ENCODE measurements around the gene FEV. TPM values are rescaled to one million over a fixed set of nuclear protein-coding genes. Genes with fewer than 3 reads are reported as not detected.

The FEV gene
- total and polyA plus RNA-seq, 2 donors (not counting 3 experiments of a cell fraction or from before 2014, with no cell fraction given), result not detected

DNA sequence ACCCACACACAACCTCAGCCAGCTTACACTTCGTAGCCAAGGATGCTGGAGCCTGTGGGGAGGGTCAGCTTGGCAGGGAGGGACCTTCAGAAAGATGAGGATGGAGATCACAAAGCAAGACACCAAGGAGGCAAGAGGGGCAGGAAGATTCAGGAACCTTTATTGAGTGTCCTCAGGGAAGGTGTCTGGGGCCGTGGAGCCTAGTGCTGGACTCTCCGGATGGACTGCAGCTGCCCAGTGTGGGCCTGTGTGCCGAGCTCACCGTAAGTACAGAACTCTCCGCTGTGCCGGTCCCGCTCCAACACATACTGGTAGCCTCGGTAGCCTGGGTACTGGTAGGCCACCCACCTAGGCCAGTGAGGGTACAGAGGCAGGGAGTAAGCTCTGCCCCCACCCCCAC, 5.1 kb upstream of the FEV start:
- no peaks in the 10 kb centered on the region for H3K36me3 ChIP-seq (ENCODE audit: control insufficient read depth in 2 of 2, extremely low read depth in 1 of 2, insufficient read depth in 2 of 2, low read length in 2 of 2)
- no peak for DNase-seq (ENCODE audit: low read depth, low spot score)
- TF ChIP-seq EZH2 (IDR thresholded peaks at IDR 0.05; ENCODE audit: borderline replicate concordance, low read depth, low read length, severe bottlenecking), result peak; percentile 18
- TF ChIP-seq, protein P1, sequence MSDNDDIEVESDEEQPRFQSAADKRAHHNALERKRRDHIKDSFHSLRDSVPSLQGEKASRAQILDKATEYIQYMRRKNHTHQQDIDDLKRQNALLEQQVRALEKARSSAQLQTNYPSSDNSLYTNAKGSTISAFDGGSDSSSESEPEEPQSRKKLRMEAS (IDR thresholded peaks at IDR 0.05; ENCODE audit: insufficient read depth, insufficient read length), result no peak
- no peak overlapping the region for H3K27ac ChIP-seq (ENCODE audit: insufficient read depth, low read depth, low read length)
- no peaks in the 10 kb centered on the region for H3K9me3 ChIP-seq (replicated peaks; ENCODE audit: control insufficient read depth, insufficient read depth, low read length)
- no peak overlapping the region for H2AFZ ChIP-seq (ENCODE audit: low read depth, low read length)
- POLR2A ChIA-PET, result no interaction called here
- intact Hi-C loops (cut with micrococcal nuclease), result no loop called here
- dilution Hi-C loops (cut with MboI; ENCODE audit: extremely low pct_ligation_motif_present, low sequenced_read_pairs), result no loop called here
- no peak overlapping the region for H3K4me3 ChIP-seq (replicated peaks in 1 of 3; ENCODE audit: insufficient read depth in 1 of 3, low read depth in 1 of 3, low read length in 3 of 3)
- no peaks in the 10 kb centered on the region for H4K20me1 ChIP-seq (replicated peaks; ENCODE audit: control insufficient read depth, extremely low read depth, insufficient read depth, low read length)
- no peaks in the 10 kb centered on the region for H3K9me1 ChIP-seq (replicated peaks; ENCODE audit: control insufficient read depth, extremely low read depth, insufficient read depth, low read length)
- H3K27me3 ChIP-seq (ENCODE audit: control insufficient read depth in 2 of 2, insufficient read depth in 2 of 2, low read length in 2 of 2), result peaks cover 87 to 95% of the 10 kb centered on the region in 2 experiments
- H3K4me1 ChIP-seq (ENCODE audit: control insufficient read depth, extremely low read depth, insufficient read depth, low read length), result peaks cover 5% of the 10 kb centered on the region
- no peak for FAIRE-seq
- H3K4me2 ChIP-seq (ENCODE audit: insufficient read depth, low read length), result no peak overlapping the region
- H3K79me2 ChIP-seq (ENCODE audit: control insufficient read depth, insufficient read depth, low read length), result no peaks in the 10 kb centered on the region
- CTCF ChIA-PET, result interaction anchor here (1.3 to 10.4 kb wide), 4 partner anchors 8 to 164 kb away, joined by 3 to 164 read pairs (median 4); partner anchors contain the start of gene FEV
- no peak overlapping the region for H3K9ac ChIP-seq (replicated peaks; ENCODE audit: extremely low read depth, insufficient read depth, low read length)
- no TSS peak for BruUV-seq (replicated peaks)

DNA sequence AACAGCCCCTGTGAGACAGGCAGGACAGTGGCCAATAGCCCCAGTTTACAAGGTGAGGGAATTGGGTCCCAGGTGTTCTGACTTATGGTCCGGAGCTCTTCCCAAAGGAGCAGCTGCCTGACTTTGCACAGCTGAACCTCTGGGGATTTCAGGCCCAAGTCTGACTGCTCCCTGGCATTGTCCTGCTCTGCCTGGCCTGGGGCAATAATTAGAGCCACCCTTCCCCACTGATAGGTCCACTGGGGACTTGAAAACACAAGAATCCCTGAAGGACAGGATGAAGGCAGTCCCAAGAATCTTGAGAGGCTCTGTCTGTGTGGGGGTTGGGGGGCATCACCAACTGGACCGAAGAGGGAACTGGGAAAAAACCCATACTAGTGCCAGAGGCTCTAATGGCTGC, 3.7 kb upstream of the FEV start:
- Histone ChIP-seq H3K27ac (ENCODE audit: insufficient read depth, low read depth, low read length) (no peak overlapping the region), H3K4me1 (ENCODE audit: control insufficient read depth, extremely low read depth, insufficient read depth, low read length) (peaks cover 17% of the 10 kb centered on the region), H3K79me2 (ENCODE audit: control insufficient read depth, insufficient read depth, low read length) (no peaks in the 10 kb centered on the region), H3K4me2 (ENCODE audit: insufficient read depth, low read length) (no peak overlapping the region), H4K20me1 (replicated peaks; ENCODE audit: control insufficient read depth, extremely low read depth, insufficient read depth, low read length) (no peaks in the 10 kb centered on the region), H3K9me1 (replicated peaks; ENCODE audit: control insufficient read depth, extremely low read depth, insufficient read depth, low read length) (no peaks in the 10 kb centered on the region), H3K4me3 (replicated peaks in 1 of 3; ENCODE audit: insufficient read depth in 1 of 3, low read depth in 1 of 3, low read length in 3 of 3) (no peak overlapping the region), H3K36me3 (ENCODE audit: control insufficient read depth in 2 of 2, extremely low read depth in 1 of 2, insufficient read depth in 2 of 2, low read length in 2 of 2) (no peaks in the 10 kb centered on the region), H3K9me3 (replicated peaks; ENCODE audit: control insufficient read depth, insufficient read depth, low read length) (no peaks in the 10 kb centered on the region), H3K9ac (replicated peaks; ENCODE audit: extremely low read depth, insufficient read depth, low read length) (no peak overlapping the region), H3K27me3 (ENCODE audit: control insufficient read depth in 2 of 2, insufficient read depth in 2 of 2, low read length in 2 of 2) (peaks cover 80 to 95% of the 10 kb centered on the region in 2 experiments), H2AFZ (ENCODE audit: low read depth, low read length) (no peak overlapping the region)
- BruUV-seq (replicated peaks), result no TSS peak
- no peak for DNase-seq (ENCODE audit: low read depth, low spot score)
- POLR2A ChIA-PET, result no interaction called here
- intact Hi-C loops (cut with micrococcal nuclease) (no loop called here), dilution Hi-C loops (cut with MboI; ENCODE audit: extremely low pct_ligation_motif_present, low sequenced_read_pairs) (no loop called here)
- no peak for FAIRE-seq
- CTCF ChIA-PET, result interaction anchor here (1.2 to 10.4 kb wide), 3 partner anchors 6 to 166 kb away, joined by 3 to 164 read pairs (median 8); partner anchors contain the start of gene FEV
- TF ChIP-seq POLR2A (IDR thresholded peaks at IDR 0.05; ENCODE audit: low read depth, low read length), result no peak
- TF ChIP-seq, protein P1 (IDR thresholded peaks at IDR 0.05; ENCODE audit: insufficient read depth, insufficient read length), result no peak
- no peak for TF ChIP-seq GATA2 (IDR thresholded peaks at IDR 0.05; ENCODE audit: insufficient read depth, insufficient read length, low read depth, low read length)
